ENCODE data around the gene ARL6IP1.

- no peak for TF ChIP-seq SIN3A (IDR thresholded peaks at IDR 0.05; ENCODE audit: borderline replicate concordance, insufficient read depth, low read length)
- TF ChIP-seq TAF1 (IDR thresholded peaks at IDR 0.05; ENCODE audit: borderline replicate concordance, insufficient read depth, low read length), result no peak
These were observed 41.2 kb upstream of the ARL6IP1 start for GRCh38 chr16:18842565-18842964.
